ENCODE measurements around the gene ATP2C2.

Gene ATP2C2

DNA sequence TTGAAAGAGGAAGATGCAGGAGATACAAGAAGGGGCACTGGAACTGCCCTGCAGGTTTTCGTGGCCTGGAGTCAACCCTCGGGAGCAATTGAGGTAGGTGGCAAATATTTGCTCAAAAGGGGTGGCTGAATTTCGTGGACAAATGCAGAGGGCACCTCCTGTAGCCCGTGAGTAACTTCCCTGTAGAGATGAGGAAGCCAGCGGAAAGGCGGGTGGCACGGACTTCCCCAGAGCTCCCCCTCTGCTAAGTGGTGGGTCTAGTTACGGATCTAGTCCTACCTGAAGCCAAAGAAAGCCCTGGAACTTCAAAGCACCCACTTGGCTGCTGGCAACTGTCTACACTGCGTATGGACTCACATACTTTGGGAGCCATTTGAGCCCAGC is 1.0 kb upstream of the ATP2C2 start:
- H3K9ac ChIP-seq (ENCODE audit: insufficient read length, low read depth) = no peak overlapping the region
- TF ChIP-seq YY1 (IDR thresholded peaks at IDR 0.05; ENCODE audit: insufficient read depth, insufficient read length) (no peak), SUZ12 (IDR thresholded peaks at IDR 0.05; ENCODE audit: extremely low read depth, insufficient read depth, insufficient read length) (no peak), ZNF274 (IDR thresholded peaks at IDR 0.05; ENCODE audit: low read depth, low read length) (no peak)
- H3K36me3 ChIP-seq (ENCODE audit: insufficient read depth, insufficient read length, low read length) = no peaks in the 10 kb centered on the region
- H3K4me3 ChIP-seq (ENCODE audit: insufficient read length, low read depth) = peak overlapping the region; percentile 38
- DNase-seq (ENCODE audit: low read depth, low spot score) = no peak
- peaks cover 53% of the 10 kb centered on the region for H3K27me3 ChIP-seq (ENCODE audit: insufficient read depth, insufficient read length)
- H3K4me1 ChIP-seq (ENCODE audit: insufficient read depth, insufficient read length) = peaks cover 10% of the 10 kb centered on the region
- H3K9me3 ChIP-seq (ENCODE audit: insufficient read depth, low read length) = no peaks in the 10 kb centered on the region

DNA sequence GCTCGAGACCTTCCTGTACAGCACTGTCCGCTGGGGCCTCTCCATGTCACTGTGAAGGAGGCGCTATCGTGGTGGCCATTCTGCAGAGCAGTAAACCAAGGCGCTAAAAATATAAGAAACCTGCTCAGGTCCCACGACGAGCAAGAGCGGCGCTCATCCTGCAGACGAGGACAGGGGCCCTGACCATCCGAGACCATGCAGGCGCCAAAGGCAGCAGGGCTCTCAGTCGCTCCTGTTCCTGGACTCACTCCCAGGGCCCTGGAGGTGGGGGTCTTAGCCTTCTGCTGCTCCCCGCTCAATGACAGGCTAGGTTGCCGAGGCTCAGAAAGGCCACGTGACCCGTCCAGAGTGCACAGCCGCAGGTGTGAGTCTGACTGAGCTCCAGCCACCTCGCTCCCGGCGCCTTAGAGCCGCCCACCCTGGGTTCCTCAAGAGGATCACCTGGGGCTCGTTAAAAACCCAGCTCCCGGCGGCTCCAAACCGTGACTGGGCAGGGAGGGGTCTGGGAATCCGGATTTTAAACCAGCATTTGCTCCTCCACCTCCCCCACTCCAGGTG is 509 bp upstream of the ATP2C2 start:
- Histone ChIP-seq H3K4me3 (ENCODE audit: insufficient read length, low read depth) (peak overlapping the region; percentile 38), H3K9ac (ENCODE audit: insufficient read length, low read depth) (no peak overlapping the region)

DNA sequence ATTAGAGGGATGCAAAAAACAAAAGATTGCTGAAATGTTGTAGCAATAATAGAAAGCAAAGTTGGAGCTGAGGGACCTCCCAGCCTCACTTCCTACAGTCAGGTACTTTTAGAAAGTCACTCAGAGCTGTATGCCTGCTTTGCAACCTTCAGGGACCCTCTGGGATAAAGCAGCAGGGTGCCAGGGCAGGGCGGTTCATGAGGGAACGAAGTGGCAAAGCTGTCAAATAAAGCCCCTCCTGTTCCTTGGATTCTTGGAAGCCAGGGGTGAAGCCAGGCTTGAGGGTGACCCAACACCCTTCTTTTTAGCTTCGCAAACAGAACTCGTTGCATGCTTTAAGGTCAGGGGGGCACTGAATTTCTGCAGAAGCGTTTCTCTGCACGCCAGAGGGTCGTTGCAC is 767 bp downstream of the ATP2C2 start:
- no peak overlapping the region for H3K4me3 ChIP-seq (ENCODE audit: insufficient read length, low read depth)
- H3K27me3 ChIP-seq (ENCODE audit: insufficient read depth, insufficient read length) = peaks cover 53% of the 10 kb centered on the region

More for the DNA sequence above, 509 bp upstream of the ATP2C2 start:
- no peak for DNase-seq (ENCODE audit: low read depth, low spot score)
- Histone ChIP-seq H3K27me3 (ENCODE audit: insufficient read depth, insufficient read length) (peaks cover 53% of the 10 kb centered on the region), H3K36me3 (ENCODE audit: insufficient read depth, insufficient read length, low read length) (no peaks in the 10 kb centered on the region), H3K4me1 (ENCODE audit: insufficient read depth, insufficient read length) (peaks cover 10% of the 10 kb centered on the region), H3K9me3 (ENCODE audit: insufficient read depth, low read length) (no peaks in the 10 kb centered on the region)
- TF ChIP-seq SUZ12 (IDR thresholded peaks at IDR 0.05; ENCODE audit: extremely low read depth, insufficient read depth, insufficient read length) (no peak), ZNF274 (IDR thresholded peaks at IDR 0.05; ENCODE audit: low read depth, low read length) (no peak), YY1 (IDR thresholded peaks at IDR 0.05; ENCODE audit: insufficient read depth, insufficient read length) (no peak)

DNA sequence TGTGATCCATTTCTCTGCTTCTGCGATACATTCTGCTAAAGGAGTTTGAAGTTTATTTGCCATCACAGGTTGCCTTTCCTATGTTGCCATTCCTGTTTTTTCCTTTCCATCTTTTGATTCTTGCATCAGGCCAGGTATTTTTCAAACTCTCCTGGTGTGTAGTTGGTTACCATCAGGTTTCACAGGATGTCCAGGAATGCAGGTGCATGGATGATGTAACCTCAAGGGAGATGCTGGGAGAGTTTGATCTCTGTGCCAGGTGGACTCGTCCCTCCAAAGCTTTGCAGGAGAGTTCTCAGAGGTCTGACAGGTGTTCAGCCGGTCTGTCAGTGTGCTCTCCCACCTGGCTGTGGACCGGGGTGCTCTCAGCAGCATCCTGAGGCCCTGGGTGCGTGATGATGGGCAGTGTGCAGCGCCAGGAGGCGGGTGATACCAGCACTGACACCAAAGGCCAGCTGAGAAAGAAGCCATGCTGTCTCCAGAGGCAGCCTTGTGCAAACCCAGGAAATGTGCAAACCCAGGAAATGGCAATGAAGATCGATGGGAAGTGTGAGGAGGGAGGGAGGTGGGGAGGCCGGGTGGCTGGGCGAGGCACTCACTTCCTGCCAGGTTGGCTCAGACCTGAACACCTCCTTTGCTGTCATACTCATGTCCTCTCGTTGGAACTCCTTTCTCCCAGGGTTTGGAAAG is 1.7 kb downstream of the ATP2C2 start:
- Histone ChIP-seq H3K36me3 (ENCODE audit: insufficient read depth, insufficient read length, low read length) (no peaks in the 10 kb centered on the region), H3K9me3 (ENCODE audit: insufficient read depth, low read length) (no peaks in the 10 kb centered on the region), H3K4me3 (ENCODE audit: insufficient read length, low read depth) (no peak overlapping the region), H3K9ac (ENCODE audit: insufficient read length, low read depth) (no peak overlapping the region), H3K4me1 (ENCODE audit: insufficient read depth, insufficient read length) (peaks cover 8% of the 10 kb centered on the region), H3K27me3 (ENCODE audit: insufficient read depth, insufficient read length) (peaks cover 53% of the 10 kb centered on the region)
- no peak for DNase-seq (ENCODE audit: low read depth, low spot score)
- no peak for TF ChIP-seq ZNF274 (IDR thresholded peaks at IDR 0.05; ENCODE audit: low read depth, low read length)
- no peak for TF ChIP-seq SUZ12 (IDR thresholded peaks at IDR 0.05; ENCODE audit: extremely low read depth, insufficient read depth, insufficient read length)
- no peak for TF ChIP-seq YY1 (IDR thresholded peaks at IDR 0.05; ENCODE audit: insufficient read depth, insufficient read length)

More for the DNA sequence above, 767 bp downstream of the ATP2C2 start:
- no peaks in the 10 kb centered on the region for H3K36me3 ChIP-seq (ENCODE audit: insufficient read depth, insufficient read length, low read length)
- H3K9ac ChIP-seq (ENCODE audit: insufficient read length, low read depth) = no peak overlapping the region
- peaks cover 8% of the 10 kb centered on the region for H3K4me1 ChIP-seq (ENCODE audit: insufficient read depth, insufficient read length)
- H3K9me3 ChIP-seq (ENCODE audit: insufficient read depth, low read length) = no peaks in the 10 kb centered on the region
- TF ChIP-seq SUZ12 (IDR thresholded peaks at IDR 0.05; ENCODE audit: extremely low read depth, insufficient read depth, insufficient read length) (no peak), ZNF274 (IDR thresholded peaks at IDR 0.05; ENCODE audit: low read depth, low read length) (no peak), YY1 (IDR thresholded peaks at IDR 0.05; ENCODE audit: insufficient read depth, insufficient read length) (no peak)
- DNase-seq (ENCODE audit: low read depth, low spot score) = no peak

DNA sequence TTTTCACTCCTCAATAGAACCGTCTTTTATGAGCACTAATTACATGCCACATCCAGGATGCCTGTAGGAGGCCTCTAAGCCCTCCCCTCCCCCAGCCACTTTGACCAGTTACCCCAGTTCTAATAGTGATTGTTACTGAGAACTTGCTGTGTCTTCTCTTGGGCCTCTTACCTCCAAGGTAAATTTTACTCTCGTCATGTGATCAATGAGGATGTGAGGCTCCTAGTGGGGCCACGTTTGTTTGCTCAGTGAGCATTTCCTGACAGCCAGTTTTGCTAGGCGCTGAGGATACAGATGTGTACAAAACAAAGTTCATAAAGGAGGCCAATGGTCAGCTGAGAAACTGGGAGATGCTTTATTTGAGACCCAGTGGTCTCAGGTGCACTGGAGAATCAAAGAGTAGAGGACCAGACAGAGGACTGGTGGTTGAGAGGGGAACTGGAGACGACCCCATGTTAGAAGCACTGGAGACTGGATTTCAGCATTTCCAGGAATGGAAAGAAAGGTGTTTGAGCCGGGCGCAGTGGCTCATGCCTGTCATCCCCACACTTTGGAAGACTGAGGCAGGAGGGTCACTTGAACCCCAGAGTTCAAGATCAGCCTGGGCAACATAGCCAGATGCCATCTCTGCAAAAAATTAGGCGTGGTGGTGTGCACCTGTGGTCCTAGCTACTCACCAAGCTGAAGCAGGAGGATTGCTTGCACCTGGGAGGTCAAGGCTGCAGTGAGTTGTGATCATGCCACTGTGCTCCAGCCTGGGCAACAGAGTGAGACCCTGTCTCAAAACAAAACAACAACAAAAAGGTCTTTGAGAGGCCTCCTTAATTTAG is 2.6 kb downstream of the ATP2C2 start:
- no peaks in the 10 kb centered on the region for H3K9me3 ChIP-seq (ENCODE audit: insufficient read depth, low read length)
- H3K4me3 ChIP-seq (ENCODE audit: insufficient read length, low read depth) = no peak overlapping the region

DNA sequence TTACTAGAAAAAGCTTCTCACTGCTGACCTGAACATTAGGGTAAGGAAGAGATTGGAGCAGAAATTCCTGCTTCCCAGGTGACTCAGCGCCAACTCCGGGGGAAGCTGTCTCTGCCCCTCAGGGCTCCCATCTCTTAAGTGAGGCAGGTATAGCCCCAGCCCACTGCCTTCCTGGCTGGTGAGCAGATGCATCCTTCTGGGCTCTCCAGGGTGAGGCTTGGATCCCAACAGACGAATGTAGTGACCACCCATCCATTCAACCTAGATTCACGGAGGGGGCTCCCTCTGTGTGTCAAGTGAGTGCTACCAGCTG is 3.2 kb downstream of the ATP2C2 start:
- no peak for DNase-seq (ENCODE audit: low read depth, low spot score)
- Histone ChIP-seq H3K27me3 (ENCODE audit: insufficient read depth, insufficient read length) (peaks cover 49% of the 10 kb centered on the region), H3K9ac (ENCODE audit: insufficient read length, low read depth) (no peak overlapping the region), H3K4me3 (ENCODE audit: insufficient read length, low read depth) (no peak overlapping the region), H3K36me3 (ENCODE audit: insufficient read depth, insufficient read length, low read length) (no peaks in the 10 kb centered on the region), H3K4me1 (ENCODE audit: insufficient read depth, insufficient read length) (peaks cover 8% of the 10 kb centered on the region), H3K9me3 (ENCODE audit: insufficient read depth, low read length) (no peaks in the 10 kb centered on the region)
- no peak for TF ChIP-seq SUZ12 (IDR thresholded peaks at IDR 0.05; ENCODE audit: extremely low read depth, insufficient read depth, insufficient read length)
- no peak for TF ChIP-seq ZNF274 (IDR thresholded peaks at IDR 0.05; ENCODE audit: low read depth, low read length)
- no peak for TF ChIP-seq YY1 (IDR thresholded peaks at IDR 0.05; ENCODE audit: insufficient read depth, insufficient read length)

More for the DNA sequence above, 2.6 kb downstream of the ATP2C2 start:
- Histone ChIP-seq H3K36me3 (ENCODE audit: insufficient read depth, insufficient read length, low read length) (no peaks in the 10 kb centered on the region), H3K9ac (ENCODE audit: insufficient read length, low read depth) (no peak overlapping the region), H3K27me3 (ENCODE audit: insufficient read depth, insufficient read length) (peaks cover 50% of the 10 kb centered on the region), H3K4me1 (ENCODE audit: insufficient read depth, insufficient read length) (peaks cover 8% of the 10 kb centered on the region)
- DNase-seq (ENCODE audit: low read depth, low spot score) = no peak
- no peak for TF ChIP-seq SUZ12 (IDR thresholded peaks at IDR 0.05; ENCODE audit: extremely low read depth, insufficient read depth, insufficient read length)
- TF ChIP-seq YY1 (IDR thresholded peaks at IDR 0.05; ENCODE audit: insufficient read depth, insufficient read length) = no peak
- TF ChIP-seq ZNF274 (IDR thresholded peaks at IDR 0.05; ENCODE audit: low read depth, low read length) = no peak

DNA sequence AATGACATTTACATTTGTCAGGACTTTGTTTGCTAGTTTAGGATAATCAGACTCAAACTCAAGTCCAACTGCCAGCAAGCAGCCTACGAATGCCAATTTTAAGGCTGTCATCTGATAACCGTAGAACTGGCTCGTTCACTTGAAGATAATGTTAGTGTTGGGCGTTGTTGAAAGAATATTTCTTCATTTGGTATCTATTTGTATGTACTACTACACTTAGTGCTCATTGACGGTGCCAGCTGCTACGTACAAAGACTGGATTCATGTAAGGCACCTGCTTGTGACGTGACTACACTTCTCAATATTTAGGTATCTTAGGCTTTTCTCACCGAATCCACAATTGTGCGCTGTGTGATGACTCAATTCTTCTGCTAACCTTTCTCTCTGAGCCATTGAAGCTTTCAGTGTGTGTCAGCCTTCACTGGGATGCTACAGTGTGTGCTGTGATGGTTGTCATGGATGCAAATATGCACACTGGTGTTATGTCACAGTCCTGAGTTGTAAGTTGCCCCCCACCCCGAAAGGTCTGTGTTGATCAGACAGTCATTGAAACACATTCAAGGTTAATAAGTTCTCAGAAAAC is 5.7 kb downstream of the ATP2C2 start:
- TF ChIP-seq ZNF274 (IDR thresholded peaks at IDR 0.05; ENCODE audit: low read depth, low read length) (no peak), YY1 (IDR thresholded peaks at IDR 0.05; ENCODE audit: insufficient read depth, insufficient read length) (no peak), SUZ12 (IDR thresholded peaks at IDR 0.05; ENCODE audit: extremely low read depth, insufficient read depth, insufficient read length) (no peak)
- H3K4me3 ChIP-seq (ENCODE audit: insufficient read length, low read depth) = no peak overlapping the region
- no peaks in the 10 kb centered on the region for H3K9me3 ChIP-seq (ENCODE audit: insufficient read depth, low read length)
- no peak for DNase-seq (ENCODE audit: low read depth, low spot score)
- peaks cover 4% of the 10 kb centered on the region for H3K4me1 ChIP-seq (ENCODE audit: insufficient read depth, insufficient read length)
- peaks cover 24% of the 10 kb centered on the region for H3K27me3 ChIP-seq (ENCODE audit: insufficient read depth, insufficient read length)
- H3K9ac ChIP-seq (ENCODE audit: insufficient read length, low read depth) = no peak overlapping the region
- H3K36me3 ChIP-seq (ENCODE audit: insufficient read depth, insufficient read length, low read length) = no peaks in the 10 kb centered on the region
